ENCODE results near the gene AKAP6. TPM values are rescaled to one million over a fixed set of nuclear protein-coding genes. Genes with fewer than 3 reads are reported as not detected.

Gene AKAP6
- total RNA-seq, 1 donor from 2014 or later, result 3.6 TPM

- Mint-ChIP-seq H3K27me3 (ENCODE audit: low read depth) (no peaks in the 10 kb centered on the region), H3K36me3 (ENCODE audit: low read depth) (peaks cover 3% of the 10 kb centered on the region), H3K9me3 (ENCODE audit: low read depth) (no peaks in the 10 kb centered on the region), H3K27ac (ENCODE audit: unreplicated experiment) (peak overlapping the region; percentile 75), H3K4me1 (ENCODE audit: low read depth) (peaks cover 58% of the 10 kb centered on the region), H3K4me3 (ENCODE audit: unreplicated experiment) (no peak overlapping the region)
- no peak for TF ChIP-seq CTCF (IDR thresholded peaks at IDR 0.05)
- DNase-seq (ENCODE audit: low spot score), result no peak
Measured at GRCh38 chr14:32468955-32469354, 139.9 kb downstream of the AKAP6 start.

GRCh38 chr14:32469388-32470160, 140.5 kb downstream of the AKAP6 start:
- Mint-ChIP-seq H3K27me3 (ENCODE audit: low read depth) (no peaks in the 10 kb centered on the region), H3K27ac (ENCODE audit: unreplicated experiment) (peak overlapping the region; percentile 75), H3K4me3 (ENCODE audit: unreplicated experiment) (no peak overlapping the region), H3K9me3 (ENCODE audit: low read depth) (no peaks in the 10 kb centered on the region), H3K4me1 (ENCODE audit: low read depth) (peaks cover 63% of the 10 kb centered on the region), H3K36me3 (ENCODE audit: low read depth) (peaks cover 3% of the 10 kb centered on the region)
- TF ChIP-seq CTCF (IDR thresholded peaks at IDR 0.05), result peak; percentile 91
- DNase-seq (ENCODE audit: low spot score), result no peak

DNA sequence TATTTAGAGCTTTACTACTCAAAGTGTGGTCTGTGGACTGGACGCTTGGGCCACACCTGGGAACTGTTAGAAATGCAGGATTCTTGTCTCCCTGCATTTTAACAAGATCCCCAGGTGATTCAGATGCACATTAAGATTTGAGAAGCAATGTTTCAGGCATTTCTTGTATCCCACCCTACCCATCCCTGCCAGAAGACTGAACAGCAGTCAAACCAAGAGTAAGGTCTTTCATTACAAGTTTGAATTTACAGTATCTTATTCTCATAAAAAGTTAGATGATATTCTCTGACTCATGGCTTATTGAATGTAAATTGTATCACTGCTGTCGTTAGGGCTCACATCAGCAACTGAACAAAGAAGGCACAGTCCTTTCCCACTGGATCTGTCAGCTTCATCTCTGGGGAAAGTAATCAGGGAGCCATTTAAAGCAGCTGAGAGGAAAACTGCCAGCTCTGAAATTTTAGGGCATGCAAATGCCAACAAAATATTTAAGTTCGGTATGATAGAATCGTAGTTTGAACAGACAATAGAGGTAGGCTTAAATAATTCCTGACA, 141.1 kb downstream of the AKAP6 start:
- Mint-ChIP-seq H3K27ac (ENCODE audit: unreplicated experiment) (peak overlapping the region; percentile 72), H3K36me3 (ENCODE audit: low read depth) (no peaks in the 10 kb centered on the region), H3K4me3 (ENCODE audit: unreplicated experiment) (no peak overlapping the region), H3K27me3 (ENCODE audit: low read depth) (no peaks in the 10 kb centered on the region), H3K9me3 (ENCODE audit: low read depth) (no peaks in the 10 kb centered on the region), H3K4me1 (ENCODE audit: low read depth) (peaks cover 69% of the 10 kb centered on the region)
- DNase-seq (ENCODE audit: low spot score), result no peak
- no peak for TF ChIP-seq CTCF (IDR thresholded peaks at IDR 0.05)

DNA sequence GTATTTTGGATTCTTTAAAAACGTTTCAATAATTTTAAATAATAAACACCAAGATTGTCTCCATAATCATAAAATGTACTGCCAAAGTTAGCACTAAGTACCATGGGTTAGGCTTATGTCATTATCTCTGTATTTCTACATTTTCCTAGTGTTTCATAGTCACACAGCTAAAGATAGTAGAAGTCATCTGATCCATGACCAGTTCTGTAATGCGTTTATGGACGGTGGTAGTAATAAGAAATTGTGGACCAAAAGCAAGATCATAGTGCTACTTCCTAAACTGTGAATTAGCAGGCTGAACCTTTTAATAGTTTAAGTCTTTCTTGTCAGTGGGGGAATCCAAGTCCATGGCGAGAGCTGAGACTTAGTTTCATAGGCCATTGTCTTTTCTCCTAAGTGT, 142.1 kb downstream of the AKAP6 start:
- H3K27ac Mint-ChIP-seq (ENCODE audit: unreplicated experiment), result peak overlapping the region; percentile 93

GRCh38 chr14:32472076-32472475, 143.0 kb downstream of the AKAP6 start:
- no peaks in the 10 kb centered on the region for H3K27me3 Mint-ChIP-seq (ENCODE audit: low read depth)
- DNase-seq (ENCODE audit: low spot score), result no peak
- peak overlapping the region; percentile 93 for H3K27ac Mint-ChIP-seq (ENCODE audit: unreplicated experiment)
- H3K4me3 Mint-ChIP-seq (ENCODE audit: unreplicated experiment), result no peak overlapping the region
- peaks cover 71% of the 10 kb centered on the region for H3K4me1 Mint-ChIP-seq (ENCODE audit: low read depth)
- no peak for TF ChIP-seq CTCF (IDR thresholded peaks at IDR 0.05)
- H3K9me3 Mint-ChIP-seq (ENCODE audit: low read depth), result no peaks in the 10 kb centered on the region
- H3K36me3 Mint-ChIP-seq (ENCODE audit: low read depth), result no peaks in the 10 kb centered on the region

More for the DNA sequence above, 142.1 kb downstream of the AKAP6 start:
- peaks cover 71% of the 10 kb centered on the region for H3K4me1 Mint-ChIP-seq (ENCODE audit: low read depth)
- DNase-seq (ENCODE audit: low spot score), result no peak
- no peak overlapping the region for H3K4me3 Mint-ChIP-seq (ENCODE audit: unreplicated experiment)
- no peak for TF ChIP-seq CTCF (IDR thresholded peaks at IDR 0.05)
- H3K27me3 Mint-ChIP-seq (ENCODE audit: low read depth), result no peaks in the 10 kb centered on the region
- H3K9me3 Mint-ChIP-seq (ENCODE audit: low read depth), result no peaks in the 10 kb centered on the region
- no peaks in the 10 kb centered on the region for H3K36me3 Mint-ChIP-seq (ENCODE audit: low read depth)

Data from chondrocyte (in vitro differentiated cells).